ENCODE measurements around the gene MYOZ1.

Gene MYOZ1

GRCh38 chr10:73601486-73601921 lies 39.8 kb downstream of the MYOZ1 start:
- DNase-seq (ENCODE audit: low spot score), result no peak

GRCh38 chr10:73597346-73597745 lies 43.9 kb downstream of the MYOZ1 start:
- DNase-seq (ENCODE audit: low spot score), result no peak

GRCh38 chr10:73593812-73594211 lies 47.5 kb downstream of the MYOZ1 start:
- DNase-seq (ENCODE audit: low spot score), result no peak

- DNase-seq (ENCODE audit: low spot score), result no peak
These were observed 48.2 kb downstream of the MYOZ1 start for GRCh38 chr10:73593110-73593509.

- DNase-seq (ENCODE audit: low spot score), result peak; percentile 22
These were observed 49.2 kb downstream of the MYOZ1 start for GRCh38 chr10:73591935-73592699.

- DNase-seq (ENCODE audit: low spot score), result no peak
These were observed 50.1 kb downstream of the MYOZ1 start, which contains the start of gene USP54 for GRCh38 chr10:73590881-73591799. Gene USP54, minus strand, starts transcription at chr10:73591342. Its CDS starts 15,684 bp downstream, at chr10:73575658.

GRCh38 chr10:73589563-73590126 lies 51.6 kb downstream of the MYOZ1 start:
- no peak for DNase-seq (ENCODE audit: low spot score)

GRCh38 chr10:73588656-73589055 lies 52.6 kb downstream of the MYOZ1 start:
- DNase-seq (ENCODE audit: low spot score), result no peak

GRCh38 chr10:73586583-73586984 lies 54.7 kb downstream of the MYOZ1 start:
- no peak for DNase-seq (ENCODE audit: low spot score)

- no peak for DNase-seq (ENCODE audit: low spot score)
These were observed 55.9 kb downstream of the MYOZ1 start for GRCh38 chr10:73585327-73585726.

- DNase-seq (ENCODE audit: low spot score), result no peak
These were observed 56.5 kb downstream of the MYOZ1 start for GRCh38 chr10:73584737-73585136.

GRCh38 chr10:73581918-73582317 lies 59.4 kb downstream of the MYOZ1 start:
- DNase-seq (ENCODE audit: low spot score), result no peak
